ENCODE measurements around the gene LGALS9B.
"Not testable (repeated sequence)": the region's sequence is repeated elsewhere in the genome, so short reads cannot be mapped to it uniquely, and the experiment has no call there.

The LGALS9B gene

GRCh38 chr17:20466553-20466952 lies 786 bp downstream of the LGALS9B start:
- DNase-seq = not testable (repeated sequence)

GRCh38 chr17:20465535-20465934 lies 1.8 kb downstream of the LGALS9B start:
- not testable (repeated sequence) for DNase-seq

GRCh38 chr17:20464854-20465414 lies 2.4 kb downstream of the LGALS9B start:
- not testable (repeated sequence) for DNase-seq

- DNase-seq = not testable (repeated sequence)
Observed at GRCh38 chr17:20462158-20462557, 5.2 kb downstream of the LGALS9B start.

GRCh38 chr17:20457848-20458381 lies 9.4 kb downstream of the LGALS9B start:
- DNase-seq = not testable (repeated sequence)

GRCh38 chr17:20455106-20455505 lies 12.2 kb downstream of the LGALS9B start:
- DNase-seq = not testable (repeated sequence)

GRCh38 chr17:20453820-20454434 lies 13.4 kb downstream of the LGALS9B start:
- DNase-seq = not testable (repeated sequence)

GRCh38 chr17:20450852-20451251 lies 16.5 kb downstream of the LGALS9B start:
- DNase-seq = not testable (repeated sequence)

GRCh38 chr17:20447534-20448321 lies 19.6 kb downstream of the LGALS9B start:
- DNase-seq = not testable (repeated sequence)

GRCh38 chr17:20446895-20447294 lies 20.4 kb downstream of the LGALS9B start:
- not testable (repeated sequence) for DNase-seq

- DNase-seq = not testable (repeated sequence)
Observed at GRCh38 chr17:20444581-20445236, 22.6 kb downstream of the LGALS9B start.

GRCh38 chr17:20444173-20444572 lies 23.2 kb downstream of the LGALS9B start:
- DNase-seq = not testable (repeated sequence)

GRCh38 chr17:20443632-20444031 lies 23.7 kb downstream of the LGALS9B start:
- not testable (repeated sequence) for DNase-seq

GRCh38 chr17:20440665-20441064 lies 26.7 kb downstream of the LGALS9B start:
- not testable (repeated sequence) for DNase-seq

- DNase-seq = not testable (repeated sequence)
Observed at GRCh38 chr17:20435166-20435565, 32.2 kb downstream of the LGALS9B start.

- not testable (repeated sequence) for DNase-seq
Observed at GRCh38 chr17:20433382-20433781, 34.0 kb downstream of the LGALS9B start.

- not testable (repeated sequence) for DNase-seq
Observed at GRCh38 chr17:20427264-20427663, 40.1 kb downstream of the LGALS9B start.

- not testable (repeated sequence) for DNase-seq
Observed at GRCh38 chr17:20422826-20423225, 44.5 kb downstream of the LGALS9B start.

- not testable (repeated sequence) for DNase-seq
Observed at GRCh38 chr17:20418838-20419237, 48.5 kb downstream of the LGALS9B start.

GRCh38 chr17:20417492-20418080 lies 49.8 kb downstream of the LGALS9B start:
- not testable (repeated sequence) for DNase-seq

- not testable (repeated sequence) for DNase-seq
Observed at GRCh38 chr17:20416381-20416911, 50.9 kb downstream of the LGALS9B start.

GRCh38 chr17:20415479-20415878 lies 51.9 kb downstream of the LGALS9B start:
- not testable (repeated sequence) for DNase-seq

All from NCI-H2171 (cell line).